Stimulated activated CD8-positive, alpha-beta memory T cell treated with anti-CD3 and anti-CD28 coated beads, Interleukin-12 subunit alpha, Interleukin-12 subunit beta, amount 100 ng/mL, for 1 hour (primary cell): ENCODE data around the gene PTPN9.
"Not testable (repeated sequence)": the region's sequence is repeated elsewhere in the genome, so short reads cannot be mapped to it uniquely, and the experiment has no call there.

Experiments
- DNase-seq: peaks from one replicate; pipeline ENCODE4 v3.0.0-alpha.2; 2020; ENCODE audit warnings: low read depth

The PTPN9 gene

DNA sequence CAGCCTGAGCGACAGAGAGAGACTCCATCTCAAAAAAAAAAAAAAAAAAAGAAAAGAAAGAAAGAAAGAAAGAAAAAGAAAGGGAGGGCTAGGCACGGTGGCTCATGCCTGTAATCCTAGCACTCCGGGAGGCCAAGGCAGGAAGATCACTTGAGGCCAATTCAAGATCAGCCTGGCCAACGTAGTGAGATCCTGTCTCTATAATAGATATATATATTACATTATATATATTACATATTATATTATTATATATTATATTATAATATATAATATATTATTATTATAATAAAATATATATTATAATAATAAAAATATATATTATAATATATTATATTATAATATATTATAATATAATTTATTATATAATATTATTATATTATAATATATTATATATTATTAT lies 48.9 kb downstream of the PTPN9 start:
- no peak for DNase-seq

DNA sequence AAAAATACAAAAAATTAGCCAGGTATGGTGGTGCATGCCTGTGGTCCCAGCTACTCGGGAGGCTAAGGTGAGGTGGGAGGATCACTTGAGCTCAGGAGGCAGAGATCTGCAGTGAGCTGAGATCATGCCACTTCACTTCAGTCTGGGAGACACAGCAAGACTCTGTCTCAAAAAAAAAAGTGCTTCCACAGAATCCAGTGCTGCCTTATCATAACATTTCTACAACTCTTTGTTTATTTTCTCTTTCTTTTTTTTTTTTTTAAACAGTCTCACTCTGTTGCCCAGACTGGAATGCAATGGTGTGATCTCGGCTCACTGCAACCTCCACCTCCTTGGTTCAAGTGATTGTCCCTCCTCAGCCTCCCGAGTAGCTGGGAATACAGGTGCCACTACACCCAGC lies 53.4 kb downstream of the PTPN9 start:
- not testable (repeated sequence) for DNase-seq

DNA sequence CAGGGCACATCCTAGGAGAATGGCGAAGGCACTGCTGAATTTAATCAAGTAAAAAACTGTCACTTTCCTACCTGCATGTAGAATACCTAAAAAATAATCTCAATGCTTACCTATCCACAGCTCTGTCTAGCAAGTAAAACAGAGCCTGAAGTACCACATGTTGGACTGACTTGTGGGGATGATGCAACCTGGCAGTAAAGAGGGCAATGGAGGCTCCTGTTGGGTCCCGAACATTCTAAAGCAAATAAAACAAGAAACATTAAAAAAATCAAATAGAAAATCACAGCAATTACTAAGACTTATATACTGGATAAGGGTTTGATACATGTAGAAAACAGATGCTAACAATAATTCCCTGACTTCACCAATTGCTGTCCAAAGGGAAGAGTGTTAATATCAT lies 56.1 kb downstream of the PTPN9 start:
- no peak for DNase-seq

DNA sequence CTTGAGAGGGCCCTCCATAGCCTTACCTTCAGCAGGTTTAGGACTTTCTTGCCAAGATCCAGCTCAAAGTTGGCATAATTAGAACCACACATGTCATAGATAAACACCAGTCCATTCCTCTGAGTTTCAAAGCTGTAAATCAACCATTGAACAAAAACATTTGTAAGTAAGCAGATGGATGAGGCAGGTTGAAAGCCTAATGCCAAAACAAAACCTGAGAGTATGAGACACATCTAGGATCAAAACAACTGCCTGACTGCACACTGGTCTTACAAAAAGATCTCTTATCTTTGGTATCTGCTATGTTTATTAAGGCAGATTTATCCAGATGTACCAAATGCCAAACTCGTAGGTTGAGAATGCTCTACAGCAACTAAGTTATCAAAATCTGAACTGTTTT lies 61.9 kb downstream of the PTPN9 start:
- DNase-seq, result no peak

DNA sequence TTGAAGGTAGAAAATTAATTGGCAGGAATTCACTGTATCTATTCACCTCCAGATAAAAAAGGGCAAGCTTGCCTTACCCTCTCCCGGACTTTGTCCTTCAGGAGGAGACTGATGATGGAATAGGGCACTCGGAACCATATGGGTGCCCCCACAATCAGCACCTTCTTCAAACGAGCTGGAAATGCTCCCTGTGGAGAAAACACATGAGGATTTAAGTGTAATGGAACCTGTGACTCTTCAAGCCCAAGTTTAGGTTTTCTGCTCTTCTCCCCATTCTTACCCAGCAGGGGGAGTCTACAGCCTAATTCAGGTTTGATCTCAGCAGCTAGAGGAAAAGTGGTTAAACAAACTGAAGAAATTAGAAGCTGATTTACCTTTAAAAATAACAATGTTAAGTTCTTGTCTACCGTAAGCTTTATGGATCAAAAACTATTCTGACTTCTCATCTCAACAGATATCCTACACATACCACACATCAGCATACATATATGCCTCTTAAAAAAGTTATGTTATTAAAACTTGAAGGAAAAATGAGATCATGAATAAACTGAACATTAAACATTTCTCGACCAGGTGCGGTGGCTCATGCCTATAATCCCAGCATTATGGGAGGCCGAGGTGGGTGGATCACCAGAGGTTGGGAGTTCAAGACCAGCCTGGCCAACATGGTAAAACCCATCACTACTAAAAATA lies 70.1 kb downstream of the PTPN9 start:
- no peak for DNase-seq

DNA sequence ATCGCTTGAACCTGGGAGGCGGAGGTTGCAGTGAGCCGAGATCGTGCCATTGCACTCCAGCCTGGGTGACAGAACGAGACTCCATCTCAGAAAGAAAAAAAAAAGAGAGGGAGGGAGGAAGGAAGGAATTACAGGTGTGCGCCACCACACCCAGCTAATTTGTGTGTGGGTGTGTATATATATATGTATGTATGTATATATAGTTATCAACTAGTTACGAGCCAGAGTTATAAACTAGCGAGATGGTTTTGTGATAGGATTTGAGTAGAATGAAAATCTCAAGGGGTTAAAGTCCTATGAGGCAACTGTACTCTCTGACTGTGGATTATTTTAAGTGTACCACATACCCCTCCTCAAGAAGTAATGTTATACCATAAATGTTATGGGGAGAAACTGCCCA lies 76.8 kb downstream of the PTPN9 start:
- no peak for DNase-seq

DNA sequence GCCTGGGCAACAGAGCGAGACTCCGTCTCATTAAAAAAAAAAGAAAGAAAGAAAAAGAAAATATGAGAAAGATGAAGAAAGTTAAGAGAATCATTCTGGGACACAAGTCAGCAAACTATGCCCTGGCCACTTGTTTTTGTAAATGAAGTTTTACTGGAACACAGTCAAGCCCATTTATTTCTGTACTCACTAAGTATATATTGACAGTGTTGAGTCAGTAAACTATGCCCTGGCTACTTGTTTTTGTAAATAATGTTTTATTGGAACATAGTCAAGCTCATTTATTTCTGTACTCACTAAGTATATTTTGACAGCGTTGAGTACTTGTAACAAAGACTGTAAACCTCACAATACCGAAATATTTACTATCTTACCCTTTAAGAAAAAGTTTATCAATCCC lies 85.4 kb downstream of the PTPN9 start:
- DNase-seq, result no peak

DNA sequence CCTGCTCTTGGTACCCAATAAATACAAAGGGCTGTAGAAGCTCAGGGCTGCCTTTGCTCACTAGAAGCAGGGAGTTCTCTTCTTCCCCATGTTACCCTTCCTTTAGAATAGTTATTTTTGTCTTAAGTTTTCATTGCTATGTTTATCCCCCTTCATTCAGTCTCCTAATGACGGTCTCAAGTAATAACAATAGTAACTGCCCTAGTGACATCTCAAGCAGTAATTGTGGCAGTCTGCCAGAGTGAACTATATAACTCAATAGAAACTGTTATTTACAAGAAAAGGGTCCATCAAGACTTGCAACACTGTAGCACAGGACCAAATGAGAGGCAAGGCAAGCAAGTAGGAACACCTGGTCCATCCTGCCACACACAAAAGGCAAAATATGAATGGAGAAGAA lies 95.2 kb downstream of the PTPN9 start:
- DNase-seq, result no peak

DNA sequence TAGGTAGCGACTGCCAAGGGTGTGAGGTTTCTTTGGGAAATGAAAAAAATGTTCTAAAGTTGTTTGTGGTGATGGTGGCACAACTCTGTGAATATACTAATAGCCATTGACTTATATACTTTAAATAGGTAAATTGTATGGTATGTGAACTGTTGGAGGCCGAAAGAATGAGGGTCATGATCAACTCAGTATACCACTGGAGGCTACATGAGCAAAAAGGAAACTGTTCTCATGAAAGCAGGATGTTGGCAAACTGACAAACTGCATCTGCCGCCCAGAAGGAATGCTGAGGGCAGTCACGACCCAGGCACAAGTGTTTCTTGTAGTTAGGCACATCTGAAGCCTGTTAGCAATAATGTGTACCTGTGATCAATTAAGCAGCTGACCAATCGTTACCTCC lies 95.6 kb downstream of the PTPN9 start:
- not testable (repeated sequence) for DNase-seq

DNA sequence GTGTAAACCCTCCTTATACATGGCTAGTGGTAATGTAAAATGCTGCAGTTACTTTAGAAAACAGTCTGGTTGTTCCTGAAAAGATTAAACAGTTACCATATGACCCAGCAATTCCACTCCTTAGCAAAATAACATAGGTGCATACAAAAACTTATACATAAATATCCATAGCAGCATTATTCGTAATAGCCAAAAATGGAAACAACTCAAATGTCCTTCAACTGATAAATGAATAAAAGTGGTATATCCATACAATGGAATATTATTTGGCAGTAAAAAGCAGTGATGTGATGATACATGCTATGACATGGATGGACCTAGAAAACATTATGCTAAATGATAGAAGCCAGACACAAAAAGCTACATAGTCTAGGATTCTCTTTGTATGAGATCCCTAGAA lies 96.0 kb downstream of the PTPN9 start:
- DNase-seq, result no peak

DNA sequence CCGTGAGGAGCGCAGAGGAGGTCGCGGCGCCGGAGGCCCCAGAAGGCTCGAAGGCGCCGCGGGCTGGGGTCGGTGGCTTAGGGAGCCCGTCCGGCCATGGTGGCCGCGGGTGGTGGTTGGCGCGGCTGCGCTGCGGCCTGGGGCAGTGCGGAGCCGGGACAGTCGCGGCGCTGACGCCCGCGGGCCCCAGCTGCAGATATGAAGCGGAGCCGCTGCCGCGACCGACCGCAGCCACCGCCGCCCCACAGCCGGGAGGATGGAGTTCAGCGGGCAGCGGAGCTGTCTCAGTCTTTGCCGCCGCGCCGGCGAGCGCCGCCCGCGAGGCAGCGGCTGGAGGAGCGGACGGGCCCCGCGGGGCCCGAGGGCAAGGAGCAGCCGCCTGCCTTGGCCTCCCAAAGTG lies 98.7 kb downstream of the PTPN9 start:
- not testable (repeated sequence) for DNase-seq

DNA sequence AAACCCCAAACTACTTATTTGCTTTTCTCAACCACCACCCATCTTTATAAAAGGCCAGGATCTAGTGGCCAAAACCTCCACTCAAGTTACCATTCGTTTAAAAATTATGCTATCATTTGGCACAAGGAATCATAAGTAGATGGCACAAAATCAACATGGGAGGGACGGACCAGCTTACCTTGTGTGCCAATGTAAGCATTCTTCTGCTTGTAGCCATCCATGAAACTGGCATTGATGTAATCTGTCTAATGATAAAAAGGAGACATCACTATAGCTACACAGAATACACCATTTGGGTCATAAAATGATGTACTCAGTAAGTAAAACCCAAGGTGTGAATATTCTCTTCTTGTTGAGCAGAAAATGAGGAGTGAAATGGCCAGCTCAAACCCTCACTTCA lies 99.4 kb downstream of the PTPN9 start:
- DNase-seq, result no peak

DNA sequence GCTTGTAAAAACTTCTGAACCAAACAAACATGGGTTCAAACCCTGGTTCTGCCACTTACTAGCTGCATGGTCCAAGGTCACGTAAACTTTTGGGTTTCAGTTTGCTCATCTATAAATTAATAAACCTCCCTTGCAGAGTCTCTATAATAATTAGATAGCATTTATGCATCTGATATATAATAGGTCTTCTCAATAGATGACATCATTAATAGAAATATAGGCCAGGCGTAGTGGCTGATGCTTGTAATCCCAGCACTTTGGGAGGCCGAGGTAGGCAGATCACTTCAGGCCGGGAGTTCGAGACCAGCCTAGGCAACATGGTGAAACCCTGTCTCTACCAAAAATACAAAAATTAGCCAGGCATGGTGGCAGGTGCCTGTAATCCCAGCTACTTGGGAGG lies 102.0 kb downstream of the PTPN9 start:
- DNase-seq, result not testable (repeated sequence)

DNA sequence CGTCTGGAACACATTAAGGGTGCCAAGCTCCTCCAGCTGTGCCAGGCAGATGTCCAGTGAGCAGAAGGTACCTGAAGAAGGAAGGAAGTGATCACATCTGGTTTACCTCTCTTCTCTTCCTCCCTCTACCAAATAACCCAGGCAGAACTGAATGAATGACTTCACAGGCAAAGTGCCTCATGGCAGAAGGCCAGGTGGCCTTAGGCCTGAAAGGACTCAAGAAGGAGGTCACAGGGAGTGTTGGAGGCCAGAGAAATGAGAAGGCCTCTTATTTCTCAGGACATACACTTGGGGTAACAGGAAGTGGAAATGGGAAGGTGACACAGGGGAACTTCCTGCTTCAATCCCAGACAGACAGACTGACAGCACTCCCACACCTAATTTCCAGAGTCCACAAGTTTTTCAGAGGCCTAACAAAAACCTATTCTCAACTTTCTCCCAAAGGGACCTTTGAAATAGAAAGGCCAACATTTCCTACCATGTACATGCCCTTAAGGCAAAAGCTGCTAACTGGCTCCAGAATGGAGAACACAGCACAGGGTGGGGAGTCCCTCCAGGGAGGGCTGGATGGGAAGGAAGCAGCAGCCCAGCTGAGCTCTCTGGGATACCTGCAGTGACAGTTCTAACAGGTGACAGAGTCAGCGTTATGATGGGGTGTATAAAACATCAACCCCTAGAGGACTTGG lies 110.1 kb downstream of the PTPN9 start:
- no peak for DNase-seq

DNA sequence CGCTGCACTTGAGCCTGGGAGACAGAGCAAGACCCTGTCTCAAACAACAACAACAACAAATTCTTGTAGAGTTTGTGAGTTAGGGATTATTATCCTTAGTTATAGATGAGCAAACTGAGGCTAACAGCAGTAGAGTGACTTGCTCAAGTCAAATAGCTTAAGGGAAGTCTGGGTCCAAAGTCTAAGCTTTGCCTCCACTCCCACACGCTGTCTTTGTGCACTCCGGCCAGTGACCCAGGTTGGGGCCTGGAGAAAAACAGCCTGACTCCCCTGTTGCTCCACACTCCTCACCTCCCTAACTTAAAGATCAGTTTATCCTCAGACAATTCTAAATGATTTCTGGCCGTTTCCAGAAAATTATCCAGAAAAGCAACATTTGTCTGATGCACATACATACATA lies 118.5 kb downstream of the PTPN9 start:
- no peak for DNase-seq

DNA sequence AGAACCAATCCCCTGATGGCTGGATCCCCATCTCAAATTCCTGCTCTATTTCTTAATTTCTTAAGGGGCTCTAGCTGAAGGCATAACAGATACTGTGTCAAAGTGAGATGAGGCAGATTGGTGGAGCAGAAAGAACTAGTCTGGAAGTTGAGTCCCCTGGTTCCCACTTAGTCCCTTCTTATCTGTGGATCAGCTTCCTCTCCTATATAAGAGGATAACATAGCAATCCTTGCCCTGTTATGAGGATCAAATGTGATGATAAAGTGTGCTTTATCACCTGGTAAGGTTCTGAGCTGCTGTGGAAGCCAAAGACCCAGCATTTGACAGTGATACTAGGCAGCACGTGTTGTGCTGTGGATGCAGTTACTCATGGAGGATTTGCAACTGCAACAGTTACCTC lies 119.5 kb downstream of the PTPN9 start:
- DNase-seq, result no peak

DNA sequence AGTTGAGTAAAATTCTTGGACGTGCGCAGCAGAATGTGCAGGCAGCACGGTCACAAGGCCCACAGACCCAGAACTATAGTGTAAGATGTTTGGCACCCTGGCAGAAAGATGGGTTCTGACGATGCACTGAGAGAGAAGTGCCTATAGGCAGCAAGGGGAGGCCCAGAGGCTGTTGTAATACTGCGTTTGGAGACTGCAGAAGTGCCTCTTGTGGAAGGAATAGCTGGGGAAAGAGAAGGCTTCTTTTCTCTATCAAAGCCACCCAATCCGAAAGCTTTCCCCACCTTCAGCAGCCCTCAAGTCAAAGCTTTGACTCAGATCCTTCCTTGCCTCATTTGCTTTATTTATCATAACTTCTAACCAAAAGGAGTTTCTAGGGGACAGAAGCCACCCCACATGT lies 122.4 kb downstream of the PTPN9 start:
- no peak for DNase-seq

DNA sequence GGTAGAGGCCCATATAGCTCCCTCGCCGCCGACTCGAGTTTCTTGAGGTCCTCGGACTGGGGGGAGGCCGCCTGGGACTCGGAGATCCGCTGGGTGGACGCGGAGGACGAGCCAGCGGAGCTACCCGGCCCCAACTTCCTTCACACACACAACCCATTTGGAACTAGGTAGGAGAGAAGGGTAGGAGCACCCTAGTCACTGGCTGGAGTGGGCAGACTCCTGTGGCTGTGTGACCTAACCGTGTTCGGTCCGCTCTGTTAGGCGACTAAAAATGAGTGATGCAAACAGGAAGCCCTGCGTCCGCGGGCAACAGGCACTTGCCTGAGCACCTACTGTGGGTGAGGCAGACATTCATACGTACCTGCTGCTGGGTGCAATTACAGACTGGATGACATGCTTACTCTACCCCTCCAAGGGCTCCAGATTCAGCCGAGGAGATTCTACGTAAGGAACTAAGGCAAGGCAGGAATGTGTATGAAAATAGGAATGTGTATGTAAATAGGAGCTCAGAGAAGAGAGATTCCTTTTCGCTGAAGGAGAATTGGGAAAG lies 123.1 kb downstream of the PTPN9 start:
- DNase-seq, result peak; percentile 21

DNA sequence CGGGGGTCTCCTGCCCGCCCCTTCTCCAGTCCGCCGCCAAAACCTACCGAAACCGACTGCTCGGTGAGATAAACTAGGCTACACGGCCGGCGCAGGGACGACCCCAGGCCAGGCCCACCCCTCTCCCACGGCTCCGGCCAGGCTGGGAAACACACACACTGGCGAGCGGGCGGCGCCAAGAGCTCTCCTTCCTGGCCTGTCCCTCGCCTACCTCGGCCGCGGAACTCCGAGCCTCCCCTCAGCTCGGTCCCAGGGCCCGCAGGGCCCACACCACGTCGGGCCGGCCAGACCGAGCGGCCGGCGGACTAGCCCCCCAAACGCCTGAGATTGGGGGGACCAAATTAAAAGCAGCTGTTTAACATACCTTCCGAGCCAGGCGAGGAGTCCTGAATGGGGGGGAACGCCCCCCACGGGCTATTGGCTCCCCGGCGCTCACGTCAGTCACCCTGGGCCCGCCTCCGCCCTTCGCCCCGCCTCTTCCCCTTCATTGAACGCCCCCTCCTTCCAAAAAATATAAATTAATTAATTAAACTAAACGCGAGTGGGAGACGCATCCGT lies 123.6 kb downstream of the PTPN9 start:
- peak; percentile 80 for DNase-seq

DNA sequence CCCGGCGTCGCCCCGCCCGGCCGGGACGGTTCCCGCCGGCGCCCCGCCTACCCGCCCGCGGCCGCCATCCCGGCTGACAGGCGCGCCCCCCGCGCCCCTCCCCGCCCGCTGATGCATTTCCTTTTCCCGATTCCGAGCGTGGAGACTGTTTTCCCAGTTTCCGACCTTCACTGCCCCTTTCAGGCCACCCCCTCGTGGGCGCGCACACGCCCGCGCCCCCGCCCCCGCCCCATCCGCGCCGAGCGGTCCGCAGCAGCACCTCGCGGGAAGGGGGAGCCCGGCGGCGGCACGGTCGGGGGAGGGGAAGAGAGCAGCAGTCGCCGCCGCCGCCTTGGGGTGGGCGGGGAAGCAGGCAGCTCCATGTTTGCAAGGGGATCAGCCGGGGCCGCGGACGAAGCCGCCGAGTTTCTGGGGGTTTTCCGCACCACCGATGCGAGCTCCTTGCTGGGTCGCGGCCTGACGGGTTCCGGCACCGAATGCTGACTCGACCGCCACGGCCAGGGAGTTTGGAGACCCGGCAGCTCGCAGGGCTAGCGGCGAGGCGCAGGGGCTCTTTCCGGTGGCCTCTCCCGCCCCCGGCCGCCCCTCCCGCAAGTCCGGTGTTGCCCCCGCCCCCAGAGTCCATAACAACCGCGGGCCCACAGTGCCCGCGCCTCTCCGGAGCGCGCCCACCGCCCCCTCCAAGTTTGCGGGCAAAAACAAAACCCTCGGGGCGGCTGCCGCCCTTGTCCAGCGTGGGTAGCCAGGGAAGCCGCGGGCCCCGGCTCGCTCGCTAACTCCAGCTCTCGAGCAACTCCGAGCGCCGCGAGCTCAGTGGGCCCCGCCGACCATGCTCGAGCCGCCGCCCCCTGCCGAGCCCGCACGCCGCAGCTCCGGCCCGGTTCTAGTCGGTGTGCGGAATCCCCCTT lies 124.4 kb downstream of the PTPN9 start:
- peak; percentile 67 for DNase-seq

DNA sequence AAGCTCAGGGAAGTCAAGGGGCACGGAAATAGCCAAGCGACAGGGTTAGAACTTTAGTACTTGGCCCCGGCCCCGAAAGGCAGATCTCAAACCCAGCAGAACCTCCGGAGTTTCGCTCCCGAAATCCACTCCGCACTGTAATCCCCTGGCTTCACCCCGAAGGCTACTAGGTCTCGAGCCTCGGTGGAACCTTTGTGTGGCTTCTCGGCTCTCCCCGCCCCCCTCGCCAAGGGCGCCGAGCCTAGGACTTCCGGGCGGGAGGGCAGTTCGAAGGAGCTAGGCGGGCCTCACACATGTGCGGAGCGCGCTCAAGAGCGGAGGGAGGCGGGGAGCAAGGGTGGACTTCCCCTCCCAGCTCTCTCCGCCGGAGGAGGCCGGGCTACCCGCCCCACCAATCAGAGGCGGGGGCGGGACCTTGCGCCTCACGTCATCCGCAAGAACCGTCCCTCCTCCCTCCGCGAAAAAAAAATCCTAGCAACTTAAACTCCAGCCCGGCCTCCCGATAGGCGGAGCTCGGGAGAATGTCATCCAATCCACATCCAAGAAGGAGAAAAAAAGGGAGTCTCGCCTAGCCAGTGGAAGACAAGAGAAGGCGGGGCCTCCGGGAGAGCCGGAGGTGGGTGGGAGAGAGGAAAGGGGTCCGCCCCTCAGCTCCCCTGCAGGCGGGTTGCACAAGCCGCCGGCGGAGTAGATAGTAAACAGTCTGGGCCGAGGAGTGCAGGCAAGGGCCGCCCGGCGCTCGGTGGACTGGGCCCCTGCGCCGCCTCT lies 125.2 kb downstream of the PTPN9 start:
- DNase-seq, result peak; percentile 93
